Measurements from ENCODE around the gene SLC9A9.

The SLC9A9 gene

GRCh38 chr3:143216709-143217182 is 631.5 kb downstream of the SLC9A9 start:
- H3K9me3 ChIP-seq (ENCODE audit: control insufficient read depth, insufficient read depth, low read length): no peaks in the 10 kb centered on the region
- no peaks in the 10 kb centered on the region for H3K4me1 ChIP-seq (ENCODE audit: control insufficient read depth, insufficient read depth, low read length)
- WGBS (ENCODE audit: insufficient coverage, insufficient read length): no CpG with 5 or more reads among the region's 3 CpGs
- no peak for DNase-seq (ENCODE audit: low read depth, low spot score)
- H3K4me3 ChIP-seq (ENCODE audit: low read length): no peak overlapping the region
- H3K27ac ChIP-seq (ENCODE audit: low read length): no peak overlapping the region
- H3K27me3 ChIP-seq (ENCODE audit: control insufficient read depth, insufficient read depth, low read length): no peaks in the 10 kb centered on the region
- H3K36me3 ChIP-seq (ENCODE audit: control insufficient read depth, insufficient read depth, low read length): no peaks in the 10 kb centered on the region
